GM18868 (cell line): ENCODE results near the gene LCN10.
"Not testable (repeated sequence)": the region's sequence is repeated elsewhere in the genome, so short reads cannot be mapped to it uniquely, and the experiment has no call there.

Experiments used
- ATAC-seq: cut with Tn5 transposase; IDR thresholded peaks from one replicate; pipeline ENCODE4 v1.9.1; 2021; ENCODE audit warnings: mild to moderate bottlenecking, moderate library complexity; ENCODE audit not compliant: unreplicated experiment

LCN10 gene

GRCh38 chr9:136704741-136705140 is 38.0 kb downstream of the LCN10 start:
- not testable (repeated sequence) for ATAC-seq

- ATAC-seq = no peak
Observed at GRCh38 chr9:136703276-136703860, 39.4 kb downstream of the LCN10 start.

GRCh38 chr9:136701668-136702053 is 41.1 kb downstream of the LCN10 start:
- ATAC-seq = no peak

GRCh38 chr9:136700959-136701667 is 41.6 kb downstream of the LCN10 start:
- ATAC-seq = peak; percentile 77

GRCh38 chr9:136700304-136700703 is 42.4 kb downstream of the LCN10 start:
- no peak for ATAC-seq

- ATAC-seq = no peak
Observed at GRCh38 chr9:136698635-136699246, 44.0 kb downstream of the LCN10 start.

GRCh38 chr9:136697821-136698526 is 44.8 kb downstream of the LCN10 start:
- no peak for ATAC-seq

- ATAC-seq = no peak
Observed at GRCh38 chr9:136697146-136697820, 45.5 kb downstream of the LCN10 start.

- ATAC-seq = no peak
Observed at GRCh38 chr9:136696502-136696901, 46.2 kb downstream of the LCN10 start.

- ATAC-seq = no peak
Observed at GRCh38 chr9:136695955-136696354, 46.8 kb downstream of the LCN10 start.

GRCh38 chr9:136695435-136695895 is 47.3 kb downstream of the LCN10 start:
- ATAC-seq = no peak

- ATAC-seq = no peak
Observed at GRCh38 chr9:136694872-136695247, 47.9 kb downstream of the LCN10 start.

- ATAC-seq = no peak
Observed at GRCh38 chr9:136694163-136694871, 48.4 kb downstream of the LCN10 start.

GRCh38 chr9:136693490-136694162 is 49.1 kb downstream of the LCN10 start:
- no peak for ATAC-seq

- no peak for ATAC-seq
Observed at GRCh38 chr9:136693135-136693489, 49.6 kb downstream of the LCN10 start.

GRCh38 chr9:136692185-136693134 is 50.3 kb downstream of the LCN10 start:
- no peak for ATAC-seq

GRCh38 chr9:136691316-136692184 is 51.2 kb downstream of the LCN10 start:
- ATAC-seq = no peak

GRCh38 chr9:136690806-136691261 is 51.9 kb downstream of the LCN10 start:
- no peak for ATAC-seq
